T-helper 17 cell (primary cell): ENCODE measurements around the gene DPP10. TPM values are rescaled to one million over a fixed set of nuclear protein-coding genes. Genes with fewer than 3 reads are reported as not detected.
A peak's percentile ranks its signal among the peaks of the same experiment; 100 is the strongest.

ENCODE experiments used
- ATAC-seq: fragments of 150-1000 bp; cut with Tn5 transposase; 2 replicates; pipeline ENCODE4 v1.10.0; 2021; ENCODE audit warnings: mild to moderate bottlenecking, moderate library complexity
- DNase-seq, 3 donors: peaks; one replicate each; pipeline versions ENCODE4 v3.0.0 to v3.0.0-alpha.2; 2020 to 2021
- H3K9me3 ChIP-seq: one replicate; pipeline ENCODE4 v1.7.0; 2013; ENCODE audit warnings: low read length, mild to moderate bottlenecking; ENCODE audit not compliant: control insufficient read depth, poor library complexity, severe bottlenecking
- H3K27ac Mint-ChIP-seq: one replicate; pipeline ENCODE4 v1.8.0; 2022; ENCODE audit warnings: mild to moderate bottlenecking, moderate library complexity, mixed read lengths
- H3K27me3 Mint-ChIP-seq: one replicate; pipeline ENCODE4 v1.8.0; 2022; ENCODE audit warnings: mixed read lengths
- H3K36me3 Mint-ChIP-seq: one replicate; pipeline ENCODE4 v1.8.0; 2022; ENCODE audit warnings: low read depth, mixed read lengths
- H3K4me1 Mint-ChIP-seq: one replicate; pipeline ENCODE4 v1.8.0; 2022; ENCODE audit warnings: mild to moderate bottlenecking, mixed read lengths
- H3K4me3 Mint-ChIP-seq: one replicate; pipeline ENCODE4 v1.8.0; 2022; ENCODE audit warnings: mild to moderate bottlenecking, moderate library complexity, mixed read lengths
- total RNA-seq, 4 donors: library from RNA in 2 of 4; stranded (reverse) in 2 of 4; gene quantifications; one replicate each; pipeline ENCODE4 v1.2.3 and lab custom pipeline; 2022 to 2026

The DPP10 gene
- total RNA-seq, 2 donors from 2014 or later, result not detected

DNA sequence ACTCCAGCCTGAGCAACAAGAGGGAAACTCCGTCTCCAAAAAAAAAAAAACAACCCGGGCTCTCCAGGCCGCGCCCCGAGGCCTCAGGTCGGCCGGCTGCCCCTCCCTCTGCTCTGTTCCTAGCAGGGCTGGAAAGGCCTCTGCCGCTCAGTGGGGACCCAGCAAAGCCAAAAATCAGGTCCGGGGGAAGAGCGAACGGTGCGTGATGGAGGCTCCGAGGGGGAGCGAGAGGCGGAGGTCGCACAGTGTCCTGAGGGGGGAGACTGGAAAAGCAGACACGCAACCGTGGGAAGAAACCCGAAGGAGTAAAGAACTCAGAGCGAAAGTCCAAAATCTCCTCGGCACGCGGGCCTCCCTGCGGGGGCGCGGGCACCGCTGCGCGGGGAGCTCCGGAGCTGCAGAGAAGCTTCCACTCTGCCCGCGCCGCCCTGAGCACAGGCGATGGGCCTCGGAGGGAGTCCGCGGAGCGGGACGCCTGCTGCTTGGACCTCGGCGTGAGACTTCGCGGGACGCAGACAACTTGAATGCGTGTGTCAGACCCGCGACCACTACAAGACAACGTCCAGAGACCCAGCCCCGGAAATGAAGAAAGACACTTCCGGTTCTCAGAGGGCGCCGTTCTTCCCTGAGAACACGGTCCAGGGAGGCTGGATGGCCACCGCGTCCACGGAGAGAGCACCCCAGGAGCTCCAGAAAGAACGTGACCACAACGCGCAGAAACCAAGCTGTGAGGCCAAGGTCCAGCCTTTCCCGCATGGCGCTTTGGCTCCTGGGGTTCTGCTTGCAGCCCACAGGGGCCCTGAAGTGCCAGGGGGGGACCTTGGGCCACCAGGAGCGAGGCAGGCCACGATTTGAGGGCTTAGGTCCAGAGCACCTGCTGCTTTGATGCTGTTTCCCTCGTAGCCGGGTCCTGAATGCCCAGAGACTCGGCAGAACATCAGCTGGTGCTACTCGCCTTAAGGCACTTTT, 219.8 kb downstream of the DPP10 start:
- DNase-seq, result no peak
- Mint-ChIP-seq H3K27ac (no peak overlapping the region), H3K27me3 (peaks cover 12% of the 10 kb centered on the region), H3K36me3 (peaks cover 2% of the 10 kb centered on the region), H3K4me3 (peak overlapping the region; percentile 67), H3K4me1 (no peaks in the 10 kb centered on the region)
- no peak for ATAC-seq
- no peaks in the 10 kb centered on the region for H3K9me3 ChIP-seq

- DNase-seq (no peak), ATAC-seq (no peak)
- H3K27ac Mint-ChIP-seq, result no peak overlapping the region
- no peaks in the 10 kb centered on the region for H3K9me3 ChIP-seq
- H3K4me1 Mint-ChIP-seq, result no peaks in the 10 kb centered on the region
- no peaks in the 10 kb centered on the region for H3K36me3 Mint-ChIP-seq
- H3K4me3 Mint-ChIP-seq, result no peak overlapping the region
- H3K27me3 Mint-ChIP-seq, result no peaks in the 10 kb centered on the region
Measured at GRCh38 chr2:114668415-114668814, 226.0 kb downstream of the DPP10 start.

GRCh38 chr2:114683251-114683650, 240.8 kb downstream of the DPP10 start:
- Mint-ChIP-seq H3K36me3 (no peaks in the 10 kb centered on the region), H3K27me3 (peaks cover 7% of the 10 kb centered on the region), H3K4me3 (no peak overlapping the region), H3K27ac (no peak overlapping the region), H3K4me1 (no peaks in the 10 kb centered on the region)
- ATAC-seq (no peak), DNase-seq (no peak)
- H3K9me3 ChIP-seq, result no peaks in the 10 kb centered on the region

DNA sequence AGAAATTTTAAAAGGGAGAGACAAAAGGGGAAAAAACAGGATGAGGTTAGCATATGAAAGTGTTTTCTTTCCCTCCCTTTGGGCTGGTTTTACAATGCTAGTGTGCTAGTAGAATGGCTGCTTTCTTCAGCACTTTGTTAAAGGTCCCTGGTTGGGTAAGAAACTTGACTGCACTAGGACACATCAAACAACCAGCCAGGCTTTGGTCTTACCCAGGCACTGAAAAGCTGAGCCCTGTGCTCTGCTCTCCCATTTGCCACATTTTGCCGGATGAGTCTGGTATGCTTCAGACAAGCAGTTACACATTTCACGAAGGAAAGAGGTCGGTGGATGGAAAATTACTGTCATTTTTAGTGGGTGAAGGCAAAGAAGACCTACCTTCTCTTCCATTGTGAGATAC, 242.0 kb downstream of the DPP10 start:
- no peaks in the 10 kb centered on the region for H3K9me3 ChIP-seq
- no peak for ATAC-seq
- H3K4me3 Mint-ChIP-seq, result no peak overlapping the region
- no peak for DNase-seq
- peaks cover 7% of the 10 kb centered on the region for H3K27me3 Mint-ChIP-seq
- H3K36me3 Mint-ChIP-seq, result no peaks in the 10 kb centered on the region
- no peak overlapping the region for H3K27ac Mint-ChIP-seq
- no peaks in the 10 kb centered on the region for H3K4me1 Mint-ChIP-seq

DNA sequence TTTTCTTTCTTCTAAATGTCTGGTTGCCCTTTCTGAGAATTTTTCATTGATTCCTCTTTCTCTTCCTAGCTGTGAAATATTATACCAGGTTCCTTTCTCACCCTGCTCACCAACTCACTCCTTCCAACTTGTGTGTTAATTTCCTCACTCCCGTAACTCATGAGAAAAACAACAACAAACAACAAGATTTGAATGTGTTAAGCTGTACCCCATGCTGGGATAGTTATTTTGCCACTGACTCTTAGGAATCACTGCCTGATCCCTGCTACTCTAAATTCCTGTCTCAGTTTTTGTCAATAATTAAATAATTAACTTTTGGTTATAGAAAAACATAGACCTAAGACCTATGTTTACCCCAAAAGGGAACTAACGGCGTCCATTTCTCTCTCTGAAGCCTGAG, 242.7 kb downstream of the DPP10 start:
- no peak overlapping the region for H3K27ac Mint-ChIP-seq
- H3K4me3 Mint-ChIP-seq, result no peak overlapping the region
- no peaks in the 10 kb centered on the region for H3K36me3 Mint-ChIP-seq
- no peak for DNase-seq
- no peaks in the 10 kb centered on the region for H3K4me1 Mint-ChIP-seq
- no peaks in the 10 kb centered on the region for H3K9me3 ChIP-seq
- ATAC-seq, result no peak
- peaks cover 7% of the 10 kb centered on the region for H3K27me3 Mint-ChIP-seq

- ATAC-seq (no peak), DNase-seq (no peak)
- Mint-ChIP-seq H3K36me3 (no peaks in the 10 kb centered on the region), H3K4me1 (no peaks in the 10 kb centered on the region), H3K4me3 (no peak overlapping the region), H3K27ac (no peak overlapping the region), H3K27me3 (peaks cover 7% of the 10 kb centered on the region)
- H3K9me3 ChIP-seq, result no peaks in the 10 kb centered on the region
Measured at GRCh38 chr2:114688241-114688640, 245.8 kb downstream of the DPP10 start.

DNA sequence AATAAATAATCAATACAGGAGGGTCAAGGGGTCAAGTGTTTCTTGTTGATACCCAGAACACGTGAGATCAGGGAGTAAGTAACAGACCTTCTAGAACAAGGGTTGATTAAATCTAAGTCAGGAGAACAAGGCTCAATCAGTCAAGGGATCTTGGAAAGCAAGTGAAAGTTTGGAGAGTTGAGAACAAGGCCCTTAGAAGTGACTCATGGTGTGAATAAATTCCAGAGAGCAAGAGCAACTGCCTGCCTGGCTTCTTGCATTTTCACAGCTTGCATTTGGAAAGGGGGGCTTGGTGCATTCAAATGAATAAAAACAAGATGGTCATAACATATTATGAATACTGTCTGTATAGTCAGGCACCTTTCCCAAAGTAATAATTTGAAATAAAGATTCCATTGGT, 256.1 kb downstream of the DPP10 start:
- H3K27ac Mint-ChIP-seq, result no peak overlapping the region
- no peaks in the 10 kb centered on the region for H3K27me3 Mint-ChIP-seq
- H3K4me1 Mint-ChIP-seq, result no peaks in the 10 kb centered on the region
- H3K9me3 ChIP-seq, result no peaks in the 10 kb centered on the region
- no peaks in the 10 kb centered on the region for H3K36me3 Mint-ChIP-seq
- no peak overlapping the region for H3K4me3 Mint-ChIP-seq
- ATAC-seq, result no peak
- no peak for DNase-seq

DNA sequence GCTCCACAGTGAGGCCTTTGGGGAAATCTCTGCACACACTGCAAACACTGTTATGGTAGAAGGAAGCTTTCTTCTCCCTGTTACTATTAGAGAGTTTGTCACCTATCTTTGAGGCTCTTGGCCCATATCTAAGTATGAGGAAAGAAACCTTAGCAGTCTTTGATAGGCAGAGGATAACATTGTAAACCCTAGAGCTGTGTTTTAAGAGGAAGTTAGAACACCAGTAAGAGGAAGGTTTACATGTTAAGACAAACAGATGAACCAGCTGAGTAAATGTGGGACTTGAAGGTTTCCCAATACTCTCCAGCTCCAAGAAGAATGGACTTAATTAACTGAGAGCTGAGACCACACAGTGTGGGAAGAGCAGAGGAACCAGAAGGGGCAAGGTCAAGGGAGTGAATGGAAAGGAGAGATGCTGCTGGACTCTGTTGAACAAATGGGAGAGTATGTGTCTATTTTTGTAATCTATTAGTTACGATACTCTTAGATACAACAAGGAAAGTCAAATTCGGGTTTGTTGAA, 257.0 kb downstream of the DPP10 start:
- ATAC-seq (no peak), DNase-seq (no peak)
- no peaks in the 10 kb centered on the region for H3K9me3 ChIP-seq
- H3K36me3 Mint-ChIP-seq, result no peaks in the 10 kb centered on the region
- H3K4me3 Mint-ChIP-seq, result no peak overlapping the region
- H3K27ac Mint-ChIP-seq, result no peak overlapping the region
- no peaks in the 10 kb centered on the region for H3K4me1 Mint-ChIP-seq
- H3K27me3 Mint-ChIP-seq, result no peaks in the 10 kb centered on the region

- Mint-ChIP-seq H3K4me3 (no peak overlapping the region), H3K27ac (no peak overlapping the region), H3K36me3 (no peaks in the 10 kb centered on the region), H3K27me3 (no peaks in the 10 kb centered on the region), H3K4me1 (no peaks in the 10 kb centered on the region)
- H3K9me3 ChIP-seq, result no peaks in the 10 kb centered on the region
- DNase-seq (no peak), ATAC-seq (no peak)
Measured at GRCh38 chr2:114700440-114700839, 258.0 kb downstream of the DPP10 start.

GRCh38 chr2:114709936-114710850, 267.8 kb downstream of the DPP10 start:
- no peak for DNase-seq
- no peak for ATAC-seq
- H3K36me3 Mint-ChIP-seq, result no peaks in the 10 kb centered on the region
- no peaks in the 10 kb centered on the region for H3K27me3 Mint-ChIP-seq
- no peak overlapping the region for H3K4me3 Mint-ChIP-seq
- H3K4me1 Mint-ChIP-seq, result no peaks in the 10 kb centered on the region
- no peak overlapping the region for H3K27ac Mint-ChIP-seq
- no peaks in the 10 kb centered on the region for H3K9me3 ChIP-seq

DNA sequence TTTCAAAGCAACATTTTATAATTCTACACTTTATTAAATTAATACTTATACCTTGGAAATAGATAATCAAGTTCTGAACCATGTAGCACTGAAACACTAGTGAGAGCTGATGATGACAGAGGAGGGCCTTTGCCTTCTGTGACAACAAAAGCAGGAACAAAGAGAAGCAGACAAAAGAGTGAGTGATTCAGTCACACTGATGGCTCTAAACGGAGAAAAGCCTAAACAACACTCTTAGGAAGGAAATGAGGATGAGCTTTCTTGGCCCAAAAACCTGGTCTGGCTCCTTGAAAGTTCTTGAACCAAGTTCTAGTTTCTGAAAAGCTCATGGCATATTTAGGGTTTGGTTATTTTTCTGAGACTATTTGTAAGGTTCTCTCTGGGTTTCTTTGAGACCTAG, 271.9 kb downstream of the DPP10 start:
- H3K9me3 ChIP-seq, result no peaks in the 10 kb centered on the region
- Mint-ChIP-seq H3K27ac (no peak overlapping the region), H3K27me3 (no peaks in the 10 kb centered on the region), H3K4me3 (no peak overlapping the region), H3K4me1 (no peaks in the 10 kb centered on the region), H3K36me3 (no peaks in the 10 kb centered on the region)
- ATAC-seq (no peak), DNase-seq (no peak)

DNA sequence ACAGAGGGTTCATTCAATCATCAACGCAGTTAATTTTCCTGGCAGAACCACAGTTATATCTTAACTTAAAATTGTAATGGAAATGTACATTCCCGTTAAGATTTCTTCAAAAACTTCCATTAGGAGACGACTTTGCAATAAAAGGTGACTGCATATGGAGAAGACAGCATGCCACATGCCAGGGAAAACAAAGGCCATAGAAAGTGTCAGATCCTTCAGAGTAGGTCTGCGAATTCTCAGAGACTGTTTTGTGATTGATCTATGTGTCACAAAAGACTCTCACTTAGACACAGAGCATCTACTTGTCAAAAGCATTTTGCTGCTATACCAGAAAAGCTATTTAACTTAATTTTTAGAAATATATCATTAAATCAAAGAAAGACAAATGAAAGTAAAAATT, 274.6 kb downstream of the DPP10 start:
- Mint-ChIP-seq H3K36me3 (no peaks in the 10 kb centered on the region), H3K4me1 (no peaks in the 10 kb centered on the region), H3K27ac (no peak overlapping the region), H3K27me3 (no peaks in the 10 kb centered on the region), H3K4me3 (no peak overlapping the region)
- H3K9me3 ChIP-seq, result no peaks in the 10 kb centered on the region
- ATAC-seq (no peak), DNase-seq (no peak)

DNA sequence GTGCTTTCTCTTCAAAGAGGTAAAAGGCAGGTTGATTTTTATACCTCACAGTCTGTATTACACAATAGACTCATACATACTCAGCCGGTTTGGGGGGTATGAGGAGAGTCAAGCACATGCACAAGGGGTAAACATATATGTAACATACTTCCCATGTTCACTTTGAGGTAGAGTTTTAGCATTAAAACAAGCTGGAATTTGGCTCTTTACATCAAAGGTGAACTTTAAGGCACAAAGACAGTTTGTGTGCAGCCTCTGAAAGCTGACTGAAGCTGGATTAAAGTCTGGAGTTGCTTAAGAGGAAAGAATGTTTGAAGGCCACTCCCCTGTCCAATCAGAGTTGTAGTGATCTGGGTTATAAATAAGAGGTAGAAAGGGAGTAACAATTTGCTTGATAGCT, 282.0 kb downstream of the DPP10 start:
- ATAC-seq, result no peak
- Mint-ChIP-seq H3K27ac (no peak overlapping the region), H3K27me3 (no peaks in the 10 kb centered on the region)

More for the DNA sequence above, 282.0 kb downstream of the DPP10 start:
- H3K9me3 ChIP-seq, result no peaks in the 10 kb centered on the region
- DNase-seq, result no peak
- H3K4me1 Mint-ChIP-seq, result no peaks in the 10 kb centered on the region
- H3K36me3 Mint-ChIP-seq, result no peaks in the 10 kb centered on the region
- H3K4me3 Mint-ChIP-seq, result no peak overlapping the region
